HCT116 (cell line): ENCODE measurements around the gene SELENOM.

ENCODE experiments used
- FOSL1 ChIP-seq: IDR thresholded peaks from 2 replicates; pipeline ENCODE4 v1.6.1; 2012; ENCODE audit warnings: low read depth
- TF ChIP-seq, protein P1 (sequence below): IDR thresholded peaks from 2 replicates; pipeline ENCODE4 v1.6.1; 2012
- TF ChIP-seq, protein P2 (sequence below), 3 experiments: fragments of 200-600 bp in 1 of 3; sonication (generic) in 1 of 3; IDR thresholded peaks in 2 of 3; conservative IDR thresholded peaks in 1 of 3; 2 replicates each; pipeline ENCODE4 v1.5.1; 2012 to 2017; ENCODE audit warnings: low read depth in 2 of 3, low read length in 2 of 3, antibody characterized with exemption in 1 of 3, borderline replicate concordance in 1 of 3, control low read depth in 1 of 3, mild to moderate bottlenecking in 1 of 3, mixed read lengths in 1 of 3, mixed run types in 1 of 3, moderate library complexity in 1 of 3; ENCODE audit not compliant: insufficient read depth in 1 of 3

DNA sequence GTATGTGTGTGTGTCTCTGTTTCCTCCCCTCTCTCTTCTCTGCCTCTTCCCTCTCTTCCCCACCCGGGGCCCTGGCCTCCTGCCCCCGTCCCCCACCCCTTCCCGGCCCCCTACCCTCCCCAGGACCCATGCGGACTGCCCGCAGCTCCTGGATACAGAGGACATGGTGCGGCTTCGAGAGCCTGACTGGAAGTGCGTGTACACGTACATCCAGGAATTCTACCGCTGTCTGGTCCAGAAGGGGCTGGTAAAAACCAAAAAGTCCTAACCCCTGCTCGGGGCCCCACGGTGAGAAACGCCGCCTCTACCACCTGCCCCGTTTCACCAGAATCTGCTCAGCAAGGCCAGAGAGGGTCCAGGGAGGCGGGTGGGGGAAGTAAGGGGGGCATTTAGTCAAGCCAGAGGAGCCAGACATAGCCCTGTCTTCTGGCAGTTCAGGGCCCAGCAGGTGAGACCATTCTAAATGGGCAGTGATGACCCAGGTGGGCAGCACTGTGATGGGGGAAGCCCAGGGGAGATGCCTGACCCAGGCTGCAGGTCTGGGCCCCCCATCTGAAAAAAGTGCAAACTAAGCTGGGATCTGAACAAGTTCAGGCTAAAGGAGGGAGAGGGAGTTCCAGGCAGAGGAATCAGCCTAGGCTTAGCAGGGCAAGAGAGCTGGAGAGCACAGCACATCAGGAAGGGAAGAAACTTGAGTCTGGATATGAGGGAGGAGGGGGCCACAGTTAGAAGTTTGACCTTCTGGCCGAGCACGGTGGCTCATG, 6.4 kb downstream of the SELENOM start:
- no peak for TF ChIP-seq FOSL1
- TF ChIP-seq, protein P1, sequence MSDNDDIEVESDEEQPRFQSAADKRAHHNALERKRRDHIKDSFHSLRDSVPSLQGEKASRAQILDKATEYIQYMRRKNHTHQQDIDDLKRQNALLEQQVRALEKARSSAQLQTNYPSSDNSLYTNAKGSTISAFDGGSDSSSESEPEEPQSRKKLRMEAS, result no peak
- TF ChIP-seq, protein P2, sequence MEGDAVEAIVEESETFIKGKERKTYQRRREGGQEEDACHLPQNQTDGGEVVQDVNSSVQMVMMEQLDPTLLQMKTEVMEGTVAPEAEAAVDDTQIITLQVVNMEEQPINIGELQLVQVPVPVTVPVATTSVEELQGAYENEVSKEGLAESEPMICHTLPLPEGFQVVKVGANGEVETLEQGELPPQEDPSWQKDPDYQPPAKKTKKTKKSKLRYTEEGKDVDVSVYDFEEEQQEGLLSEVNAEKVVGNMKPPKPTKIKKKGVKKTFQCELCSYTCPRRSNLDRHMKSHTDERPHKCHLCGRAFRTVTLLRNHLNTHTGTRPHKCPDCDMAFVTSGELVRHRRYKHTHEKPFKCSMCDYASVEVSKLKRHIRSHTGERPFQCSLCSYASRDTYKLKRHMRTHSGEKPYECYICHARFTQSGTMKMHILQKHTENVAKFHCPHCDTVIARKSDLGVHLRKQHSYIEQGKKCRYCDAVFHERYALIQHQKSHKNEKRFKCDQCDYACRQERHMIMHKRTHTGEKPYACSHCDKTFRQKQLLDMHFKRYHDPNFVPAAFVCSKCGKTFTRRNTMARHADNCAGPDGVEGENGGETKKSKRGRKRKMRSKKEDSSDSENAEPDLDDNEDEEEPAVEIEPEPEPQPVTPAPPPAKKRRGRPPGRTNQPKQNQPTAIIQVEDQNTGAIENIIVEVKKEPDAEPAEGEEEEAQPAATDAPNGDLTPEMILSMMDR (IDR thresholded peaks at IDR 0.05 in 2 of 3, conservative IDR thresholded peaks at IDR 0.05 in 1 of 3; ENCODE audit: borderline replicate concordance in 1 of 3, insufficient read depth in 1 of 3, low read depth in 2 of 3, low read length in 2 of 3), result no peak
